ENCODE measurements around the gene IGFBP5. TPM values are rescaled to one million over a fixed set of nuclear protein-coding genes. Genes with fewer than 3 reads are reported as not detected.

Gene IGFBP5
- total RNA-seq, 1 experiment from 2014 or later, result not detected

- CTCF ChIA-PET, result interaction anchor here (0.6 to 0.7 kb wide), 2 partner anchors 33 to 785 kb away, joined by 3 read pairs; no protein-coding TSS in a partner anchor
- Mint-ChIP-seq H3K9me3 (ENCODE audit: unreplicated experiment) (no peaks in the 10 kb centered on the region), H3K4me1 (ENCODE audit: insufficient read depth, unreplicated experiment) (no peaks in the 10 kb centered on the region), H3K27ac (ENCODE audit: low read depth, unreplicated experiment) (no peak overlapping the region), H3K4me3 (ENCODE audit: unreplicated experiment) (no peak overlapping the region), H3K36me3 (ENCODE audit: insufficient read depth, unreplicated experiment) (no peaks in the 10 kb centered on the region), H3K27me3 (ENCODE audit: insufficient read depth, unreplicated experiment) (peaks cover 17% of the 10 kb centered on the region)
- BruUV-seq (replicated peaks), result no TSS peak
- DNase-seq (ENCODE audit: unreplicated experiment), result no peak
- POLR2A ChIA-PET, result no interaction called here
- TF ChIP-seq CTCF (IDR thresholded peaks at IDR 0.05; ENCODE audit: unreplicated experiment), result no peak
- intact Hi-C loops (cut with micrococcal nuclease), result no loop called here
These were observed 36.1 kb upstream of the IGFBP5 start for GRCh38 chr2:216731465-216731864.

GRCh38 chr2:216730871-216731270 is 35.5 kb upstream of the IGFBP5 start:
- Mint-ChIP-seq H3K27me3 (ENCODE audit: insufficient read depth, unreplicated experiment) (peaks cover 14% of the 10 kb centered on the region), H3K9me3 (ENCODE audit: unreplicated experiment) (no peaks in the 10 kb centered on the region), H3K4me1 (ENCODE audit: insufficient read depth, unreplicated experiment) (no peaks in the 10 kb centered on the region), H3K4me3 (ENCODE audit: unreplicated experiment) (no peak overlapping the region), H3K27ac (ENCODE audit: low read depth, unreplicated experiment) (no peak overlapping the region), H3K36me3 (ENCODE audit: insufficient read depth, unreplicated experiment) (no peaks in the 10 kb centered on the region)
- no peak for DNase-seq (ENCODE audit: unreplicated experiment)
- intact Hi-C loops (cut with micrococcal nuclease), result no loop called here
- BruUV-seq (replicated peaks), result no TSS peak
- POLR2A ChIA-PET, result no interaction called here
- no peak for TF ChIP-seq CTCF (IDR thresholded peaks at IDR 0.05; ENCODE audit: unreplicated experiment)
- CTCF ChIA-PET, result no interaction called here

- H3K4me3 Mint-ChIP-seq (ENCODE audit: unreplicated experiment), result no peak overlapping the region
- intact Hi-C loops (cut with micrococcal nuclease), result no loop called here
These were observed 32.2 kb upstream of the IGFBP5 start for GRCh38 chr2:216727346-216728122.

GRCh38 chr2:216724190-216724589 is 28.8 kb upstream of the IGFBP5 start:
- intact Hi-C loops (cut with micrococcal nuclease), result no loop called here
- CTCF ChIA-PET, result interaction anchor here (0.5 to 0.9 kb wide), 5 partner anchors 11 to 1120 kb away, joined by 3 read pairs; no protein-coding TSS in a partner anchor
- TF ChIP-seq CTCF (IDR thresholded peaks at IDR 0.05; ENCODE audit: unreplicated experiment), result no peak
- no peak overlapping the region for H3K27ac Mint-ChIP-seq (ENCODE audit: low read depth, unreplicated experiment)
- peak; percentile 51 for DNase-seq (ENCODE audit: unreplicated experiment)
- no peaks in the 10 kb centered on the region for H3K9me3 Mint-ChIP-seq (ENCODE audit: unreplicated experiment)
- no TSS peak for BruUV-seq (replicated peaks)
- no peaks in the 10 kb centered on the region for H3K36me3 Mint-ChIP-seq (ENCODE audit: insufficient read depth, unreplicated experiment)
- H3K4me3 Mint-ChIP-seq (ENCODE audit: unreplicated experiment), result no peak overlapping the region
- H3K27me3 Mint-ChIP-seq (ENCODE audit: insufficient read depth, unreplicated experiment), result no peaks in the 10 kb centered on the region
- POLR2A ChIA-PET, result no interaction called here
- no peaks in the 10 kb centered on the region for H3K4me1 Mint-ChIP-seq (ENCODE audit: insufficient read depth, unreplicated experiment)

More at GRCh38 chr2:216727346-216728122, 32.2 kb upstream of the IGFBP5 start:
- TF ChIP-seq CTCF (IDR thresholded peaks at IDR 0.05; ENCODE audit: unreplicated experiment), result no peak
- peak; percentile 13 for DNase-seq (ENCODE audit: unreplicated experiment)
- no TSS peak for BruUV-seq (replicated peaks)
- no peaks in the 10 kb centered on the region for H3K9me3 Mint-ChIP-seq (ENCODE audit: unreplicated experiment)
- ChIA-PET POLR2A (no interaction called here), CTCF (no interaction called here)
- H3K36me3 Mint-ChIP-seq (ENCODE audit: insufficient read depth, unreplicated experiment), result no peaks in the 10 kb centered on the region
- H3K27ac Mint-ChIP-seq (ENCODE audit: low read depth, unreplicated experiment), result no peak overlapping the region
- peaks cover 14% of the 10 kb centered on the region for H3K27me3 Mint-ChIP-seq (ENCODE audit: insufficient read depth, unreplicated experiment)
- H3K4me1 Mint-ChIP-seq (ENCODE audit: insufficient read depth, unreplicated experiment), result no peaks in the 10 kb centered on the region

Measured in MCF 10A (cell line).